ENCODE results near the gene PRKCZ. TPM values are rescaled to one million over a fixed set of nuclear protein-coding genes. Genes with fewer than 3 reads are reported as not detected.

Gene PRKCZ
- total RNA-seq, 4 donors from 2014 or later = 0.29 to 8.8 (median 3.9) TPM

GRCh38 chr1:2184531-2184930 lies 134.3 kb downstream of the PRKCZ start:
- no peak for TF ChIP-seq CTCF (IDR thresholded peaks at IDR 0.05)
- TF ChIP-seq POLR2A (IDR thresholded peaks at IDR 0.05) = no peak
- DNase-seq = no peak
- no peak overlapping the region for H3K27ac ChIP-seq
- H3K36me3 ChIP-seq = no peaks in the 10 kb centered on the region
- intact Hi-C loops (cut with DNase I; ENCODE audit: low total_unique reads) = no loop called here
- no peak overlapping the region for H3K4me3 ChIP-seq
- H3K27me3 ChIP-seq = no peaks in the 10 kb centered on the region
- no peaks in the 10 kb centered on the region for H3K4me1 ChIP-seq
- no peaks in the 10 kb centered on the region for H3K9me3 ChIP-seq

- no peak for TF ChIP-seq POLR2A (IDR thresholded peaks at IDR 0.05)
- no peak for TF ChIP-seq CTCF (IDR thresholded peaks at IDR 0.05)
- intact Hi-C loops (cut with DNase I; ENCODE audit: low total_unique reads) = no loop called here
- H3K9me3 ChIP-seq = no peaks in the 10 kb centered on the region
- H3K27ac ChIP-seq = no peak overlapping the region
- no peaks in the 10 kb centered on the region for H3K27me3 ChIP-seq
- no peaks in the 10 kb centered on the region for H3K4me1 ChIP-seq
- no peak for DNase-seq
- H3K4me3 ChIP-seq = no peak overlapping the region
- H3K36me3 ChIP-seq = no peaks in the 10 kb centered on the region
Observed at GRCh38 chr1:2184934-2185333, 134.7 kb downstream of the PRKCZ start.

GRCh38 chr1:2185880-2186855 lies 136.0 kb downstream of the PRKCZ start:
- Histone ChIP-seq H3K9me3 (no peaks in the 10 kb centered on the region), H3K27ac (no peak overlapping the region), H3K4me3 (no peak overlapping the region), H3K36me3 (no peaks in the 10 kb centered on the region), H3K27me3 (no peaks in the 10 kb centered on the region), H3K4me1 (peaks cover 0 to 12% of the 10 kb centered on the region in 2 donors)
- no peak for DNase-seq
- intact Hi-C loops (cut with DNase I; ENCODE audit: low total_unique reads) = no loop called here
- no peak for TF ChIP-seq CTCF (IDR thresholded peaks at IDR 0.05)
- no peak for TF ChIP-seq POLR2A (IDR thresholded peaks at IDR 0.05)

- Histone ChIP-seq H3K27ac (no peak overlapping the region), H3K4me3 (no peak overlapping the region), H3K4me1 (peaks cover 0 to 13% of the 10 kb centered on the region in 2 donors), H3K36me3 (no peaks in the 10 kb centered on the region), H3K9me3 (no peaks in the 10 kb centered on the region), H3K27me3 (no peaks in the 10 kb centered on the region)
- no peak for TF ChIP-seq POLR2A (IDR thresholded peaks at IDR 0.05)
- no peak for TF ChIP-seq CTCF (IDR thresholded peaks at IDR 0.05)
- DNase-seq = no peak
- intact Hi-C loops (cut with DNase I; ENCODE audit: low total_unique reads) = no loop called here
Observed at GRCh38 chr1:2186901-2187300, 136.7 kb downstream of the PRKCZ start.

GRCh38 chr1:2187619-2188018 lies 137.4 kb downstream of the PRKCZ start:
- Histone ChIP-seq H3K9me3 (no peaks in the 10 kb centered on the region), H3K4me3 (no peak overlapping the region), H3K36me3 (no peaks in the 10 kb centered on the region), H3K27ac (no peak overlapping the region), H3K27me3 (no peaks in the 10 kb centered on the region), H3K4me1 (peaks cover 0 to 13% of the 10 kb centered on the region in 2 donors)
- intact Hi-C loops (cut with DNase I; ENCODE audit: low total_unique reads) = no loop called here
- no peak for TF ChIP-seq POLR2A (IDR thresholded peaks at IDR 0.05)
- no peak for TF ChIP-seq CTCF (IDR thresholded peaks at IDR 0.05)
- DNase-seq = no peak

All from uterus (tissue), 4 donors.